ENCODE data around the gene DICER1. TPM values are rescaled to one million over a fixed set of nuclear protein-coding genes. Genes with fewer than 3 reads are reported as not detected.

The DICER1 gene
- total and polyA plus RNA-seq, 9 of the 15 experiments (the other 6 are each of a cell fraction or from before 2014, with no cell fraction given): 2.5 to 23.2 (median 12.4) TPM

- Histone ChIP-seq H3K4me2 (ENCODE audit: insufficient read depth, low read length) (no peak overlapping the region), H3K9me3 (replicated peaks; ENCODE audit: control insufficient read depth, insufficient read depth, low read depth, low read length) (no peaks in the 10 kb centered on the region), H3K27ac (ENCODE audit: extremely low read depth, low read depth, low read length) (no peak overlapping the region), H2AFZ (ENCODE audit: low read depth, low read length) (no peak overlapping the region), H3K36me3 (ENCODE audit: control insufficient read depth, insufficient read depth, low read length) (peaks cover 34% of the 10 kb centered on the region; the same call in 2 of the 3 replicates), H3K4me3 (no peak overlapping the region), H3K4me1 (replicated peaks in 1 of 2; ENCODE audit: control insufficient read depth in 2 of 2, insufficient read depth in 2 of 2, low read length in 2 of 2) (no peaks in the 10 kb centered on the region), H4K20me1 (replicated peaks; ENCODE audit: control insufficient read depth, insufficient read depth, low read length) (no peaks in the 10 kb centered on the region), H3K9me1 (ENCODE audit: control insufficient read depth, insufficient read depth, low read length) (no peaks in the 10 kb centered on the region), H3K27me3 (ENCODE audit: control insufficient read depth in 2 of 2, insufficient read depth in 2 of 2, low read length in 2 of 2) (no peaks in the 10 kb centered on the region), H3K79me2 (ENCODE audit: control insufficient read depth, insufficient read depth, low read length) (no peaks in the 10 kb centered on the region), H3K9ac (ENCODE audit: insufficient read depth in 1 of 2, low read depth in 2 of 2, low read length in 2 of 2) (no peak overlapping the region)
- CTCF ChIA-PET (ENCODE audit: low intra/inter-chr PET ratio): no interaction called here
- in situ Hi-C loops (cut with MboI): no loop called here
- TF ChIP-seq HDAC2 (IDR thresholded peaks at IDR 0.05) (no peak), GATAD2A (IDR thresholded peaks at IDR 0.05) (no peak), DIDO1 (tag; IDR thresholded peaks at IDR 0.05; ENCODE audit: low read depth) (no peak), CBX2 (IDR thresholded peaks at IDR 0.05; ENCODE audit: insufficient read depth, low read length, poor library complexity, severe bottlenecking) (no peak), TAF15 (IDR thresholded peaks at IDR 0.05; ENCODE audit: low read depth, low read length) (no peak), EHMT2 (IDR thresholded peaks at IDR 0.05) (no peak), HOXB6 (CRISPR knock-in tag; IDR thresholded peaks at IDR 0.05; ENCODE audit: borderline replicate concordance) (no peak), NR2C1 (IDR thresholded peaks at IDR 0.05) (no peak), NR2C1 (tag; IDR thresholded peaks at IDR 0.05) (no peak), CBFA2T2 (conservative IDR thresholded peaks at IDR 0.05) (no peak), HDGF (IDR thresholded peaks at IDR 0.05) (no peak), ZBTB40 (IDR thresholded peaks at IDR 0.05) (no peak), ZBTB40 (CRISPR knock-in tag; IDR thresholded peaks at IDR 0.05) (no peak), NFIC (IDR thresholded peaks at IDR 0.05) (no peak)
- TF ChIP-seq, protein P1, sequence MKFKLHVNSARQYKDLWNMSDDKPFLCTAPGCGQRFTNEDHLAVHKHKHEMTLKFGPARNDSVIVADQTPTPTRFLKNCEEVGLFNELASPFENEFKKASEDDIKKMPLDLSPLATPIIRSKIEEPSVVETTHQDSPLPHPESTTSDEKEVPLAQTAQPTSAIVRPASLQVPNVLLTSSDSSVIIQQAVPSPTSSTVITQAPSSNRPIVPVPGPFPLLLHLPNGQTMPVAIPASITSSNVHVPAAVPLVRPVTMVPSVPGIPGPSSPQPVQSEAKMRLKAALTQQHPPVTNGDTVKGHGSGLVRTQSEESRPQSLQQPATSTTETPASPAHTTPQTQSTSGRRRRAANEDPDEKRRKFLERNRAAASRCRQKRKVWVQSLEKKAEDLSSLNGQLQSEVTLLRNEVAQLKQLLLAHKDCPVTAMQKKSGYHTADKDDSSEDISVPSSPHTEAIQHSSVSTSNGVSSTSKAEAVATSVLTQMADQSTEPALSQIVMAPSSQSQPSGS (CRISPR knock-in tag; IDR thresholded peaks at IDR 0.05): no peak
- ATAC-seq (no peak), DNase-seq (ENCODE audit: extremely low read depth in 1 of 4, low spot score in 3 of 4) (no peak), FAIRE-seq (no peak)
- BruUV-seq (replicated peaks): no TSS peak
- intact Hi-C loops (cut with micrococcal nuclease): no loop called here
- POLR2A ChIA-PET: no interaction called here
- WGBS (ENCODE audit: insufficient coverage, low coverage, missing lambda C conversion rate): 62% methylated on average over 2 of the region's 2 CpGs
Observed at GRCh38 chr14:95111507-95112164, 45.7 kb downstream of the DICER1 start.

Measured in K562 (cell line).